SKM-1 treated with dmso at 0.1 percent for 144 hours (cell line): ENCODE results near the gene AOAH.
"Not testable (repeated sequence)": the region's sequence is repeated elsewhere in the genome, so short reads cannot be mapped to it uniquely, and the experiment has no call there.

ENCODE experiments used
- DNase-seq: peaks from one replicate; lab custom pipeline; 2025; ENCODE audit not compliant: unreplicated experiment; lab: John Stamatoyannopoulos, UW

The AOAH gene

GRCh38 chr7:36514289-36515243, 209.7 kb downstream of the AOAH start:
- DNase-seq, result no peak

GRCh38 chr7:36513393-36513792, 210.9 kb downstream of the AOAH start:
- DNase-seq, result no peak

- DNase-seq, result no peak
These were observed 211.7 kb downstream of the AOAH start for GRCh38 chr7:36512616-36513015.

- DNase-seq, result no peak
These were observed 214.3 kb downstream of the AOAH start for GRCh38 chr7:36509962-36510361.

- no peak for DNase-seq
These were observed 216.5 kb downstream of the AOAH start for GRCh38 chr7:36507475-36508440.

GRCh38 chr7:36506820-36507219, 217.5 kb downstream of the AOAH start:
- no peak for DNase-seq

GRCh38 chr7:36506130-36506798, 218.0 kb downstream of the AOAH start:
- DNase-seq, result no peak

- DNase-seq, result not testable (repeated sequence)
These were observed 219.7 kb downstream of the AOAH start for GRCh38 chr7:36504617-36505016.

- not testable (repeated sequence) for DNase-seq
These were observed 220.1 kb downstream of the AOAH start for GRCh38 chr7:36504216-36504615.

GRCh38 chr7:36497775-36498174, 226.5 kb downstream of the AOAH start:
- no peak for DNase-seq

- not testable (repeated sequence) for DNase-seq
These were observed 227.1 kb downstream of the AOAH start for GRCh38 chr7:36497176-36497575.

- no peak for DNase-seq
These were observed 227.7 kb downstream of the AOAH start for GRCh38 chr7:36496576-36496975.

- no peak for DNase-seq
These were observed 233.0 kb downstream of the AOAH start for GRCh38 chr7:36491317-36491716.

GRCh38 chr7:36490419-36490830, 233.9 kb downstream of the AOAH start:
- DNase-seq, result no peak

GRCh38 chr7:36488672-36489071, 235.6 kb downstream of the AOAH start:
- DNase-seq, result not testable (repeated sequence)

GRCh38 chr7:36487756-36488336, 236.4 kb downstream of the AOAH start:
- peak; percentile 62 for DNase-seq

- DNase-seq, result no peak
These were observed 238.0 kb downstream of the AOAH start for GRCh38 chr7:36486336-36486735.

GRCh38 chr7:36484265-36484664, 240.0 kb downstream of the AOAH start:
- DNase-seq, result no peak

GRCh38 chr7:36483853-36484252, 240.4 kb downstream of the AOAH start:
- not testable (repeated sequence) for DNase-seq

GRCh38 chr7:36478745-36479144, 245.5 kb downstream of the AOAH start:
- no peak for DNase-seq

- DNase-seq, result no peak
These were observed 248.9 kb downstream of the AOAH start for GRCh38 chr7:36475381-36475780.
